Measurements from ENCODE around the gene ENKUR.

ENKUR gene

GRCh38 chr10:24995072-24995471 lies 20.9 kb downstream of the ENKUR start:
- no peak overlapping the region for H3K9ac ChIP-seq (ENCODE audit: low read length)
- no peaks in the 10 kb centered on the region for H3K27me3 ChIP-seq (ENCODE audit: insufficient read depth, low read length)
- H3K9me2 ChIP-seq (ENCODE audit: low read depth, low read length), result no peaks in the 10 kb centered on the region
- no peak overlapping the region for H2AFZ ChIP-seq (ENCODE audit: low read length)
- H3K4me2 ChIP-seq (ENCODE audit: low read length), result no peak overlapping the region
- H3K9me3 ChIP-seq (ENCODE audit: low read length), result no peaks in the 10 kb centered on the region
- no peaks in the 10 kb centered on the region for H4K20me1 ChIP-seq (ENCODE audit: insufficient read depth, low read length)
- H3K4me3 ChIP-seq (ENCODE audit: low read depth, low read length, poor library complexity, severe bottlenecking), result no peak overlapping the region
- no peaks in the 10 kb centered on the region for H3K36me3 ChIP-seq (ENCODE audit: insufficient read depth, low read length)
- no peak for TF ChIP-seq CTCF (IDR thresholded peaks at IDR 0.05; ENCODE audit: low read length)
- no peak for TF ChIP-seq EZH2 (IDR thresholded peaks at IDR 0.05; ENCODE audit: borderline replicate concordance, low read length)
- no peak overlapping the region for H3K27ac ChIP-seq (ENCODE audit: low read depth, low read length, poor library complexity, severe bottlenecking)
- no peaks in the 10 kb centered on the region for H3K4me1 ChIP-seq (ENCODE audit: insufficient read depth, low read length, severe bottlenecking)
- no peaks in the 10 kb centered on the region for H3K79me2 ChIP-seq (ENCODE audit: insufficient read depth, low read length)
- no peaks in the 10 kb centered on the region for H3F3A ChIP-seq (ENCODE audit: insufficient read depth, low read length)

GRCh38 chr10:24993237-24993958 lies 22.6 kb downstream of the ENKUR start:
- Histone ChIP-seq H2AFZ (ENCODE audit: low read length) (no peak overlapping the region), H3K27me3 (ENCODE audit: insufficient read depth, low read length) (no peaks in the 10 kb centered on the region), H4K20me1 (ENCODE audit: insufficient read depth, low read length) (no peaks in the 10 kb centered on the region), H3K4me1 (ENCODE audit: insufficient read depth, low read length, severe bottlenecking) (no peaks in the 10 kb centered on the region), H3K4me3 (ENCODE audit: low read depth, low read length, poor library complexity, severe bottlenecking) (no peak overlapping the region), H3K36me3 (ENCODE audit: insufficient read depth, low read length) (no peaks in the 10 kb centered on the region), H3K4me2 (ENCODE audit: low read length) (no peak overlapping the region), H3K79me2 (ENCODE audit: insufficient read depth, low read length) (no peaks in the 10 kb centered on the region), H3K27ac (ENCODE audit: low read depth, low read length, poor library complexity, severe bottlenecking) (no peak overlapping the region), H3K9ac (ENCODE audit: low read length) (no peak overlapping the region), H3K9me2 (ENCODE audit: low read depth, low read length) (no peaks in the 10 kb centered on the region), H3F3A (ENCODE audit: insufficient read depth, low read length) (no peaks in the 10 kb centered on the region), H3K9me3 (ENCODE audit: low read length) (no peaks in the 10 kb centered on the region)
- no peak for TF ChIP-seq EZH2 (IDR thresholded peaks at IDR 0.05; ENCODE audit: borderline replicate concordance, low read length)

GRCh38 chr10:24992512-24993133 lies 23.3 kb downstream of the ENKUR start:
- TF ChIP-seq CTCF (IDR thresholded peaks at IDR 0.05; ENCODE audit: low read length), result no peak
- TF ChIP-seq EZH2 (IDR thresholded peaks at IDR 0.05; ENCODE audit: borderline replicate concordance, low read length), result no peak
- no peaks in the 10 kb centered on the region for H3K4me1 ChIP-seq (ENCODE audit: insufficient read depth, low read length, severe bottlenecking)
- no peak overlapping the region for H3K4me2 ChIP-seq (ENCODE audit: low read length)
- H3K36me3 ChIP-seq (ENCODE audit: insufficient read depth, low read length), result no peaks in the 10 kb centered on the region
- no peak overlapping the region for H2AFZ ChIP-seq (ENCODE audit: low read length)
- no peak overlapping the region for H3K9ac ChIP-seq (ENCODE audit: low read length)
- no peak overlapping the region for H3K4me3 ChIP-seq (ENCODE audit: low read depth, low read length, poor library complexity, severe bottlenecking)
- no peak overlapping the region for H3K27ac ChIP-seq (ENCODE audit: low read depth, low read length, poor library complexity, severe bottlenecking)
- no peaks in the 10 kb centered on the region for H3K79me2 ChIP-seq (ENCODE audit: insufficient read depth, low read length)
- no peaks in the 10 kb centered on the region for H4K20me1 ChIP-seq (ENCODE audit: insufficient read depth, low read length)
- H3F3A ChIP-seq (ENCODE audit: insufficient read depth, low read length), result no peaks in the 10 kb centered on the region
- H3K9me3 ChIP-seq (ENCODE audit: low read length), result no peaks in the 10 kb centered on the region
- H3K27me3 ChIP-seq (ENCODE audit: insufficient read depth, low read length), result no peaks in the 10 kb centered on the region
- H3K9me2 ChIP-seq (ENCODE audit: low read depth, low read length), result no peaks in the 10 kb centered on the region

All from OCI-LY1 (cell line).